Muscle layer of duodenum (tissue), 2 donors: ENCODE data around the gene GNG4.

Experiments
- H3K27ac ChIP-seq: one replicate; pipeline ENCODE4 v1.7.0; 2013; ENCODE audit warnings: mild to moderate bottlenecking, low read length
- H3K27me3 ChIP-seq: one replicate; pipeline ENCODE4 v1.7.0; 2013; ENCODE audit warnings: low read depth, mild to moderate bottlenecking, control low read depth, low read length
- H3K36me3 ChIP-seq, 2 donors: one replicate each; pipeline ENCODE4 v1.7.0; 2013; ENCODE audit warnings: low read length in 2 of 2, control low read depth in 1 of 2, mild to moderate bottlenecking in 1 of 2; ENCODE audit not compliant: insufficient read depth in 2 of 2, control insufficient read depth in 1 of 2
- H3K4me1 ChIP-seq, 2 donors: one replicate each; pipeline ENCODE4 v1.7.0; 2013; ENCODE audit warnings: low read length in 2 of 2, mild to moderate bottlenecking in 2 of 2, control low read depth in 1 of 2, moderate library complexity in 1 of 2; ENCODE audit not compliant: insufficient read depth in 2 of 2, control insufficient read depth in 1 of 2
- H3K4me3 ChIP-seq, 2 donors: one replicate each; pipeline ENCODE4 v1.7.0; 2013; ENCODE audit warnings: low read length in 2 of 2, low read depth in 1 of 2, mild to moderate bottlenecking in 1 of 2
- H3K9me3 ChIP-seq, 2 donors: one replicate each; pipeline ENCODE4 v1.7.0; 2013; ENCODE audit warnings: low read length in 2 of 2, control low read depth in 1 of 2, mild to moderate bottlenecking in 1 of 2; ENCODE audit not compliant: control insufficient read depth in 1 of 2
- donor health status: healthy.

Gene GNG4

GRCh38 chr1:235670157-235670776, 20.7 kb upstream of the GNG4 start:
- peak overlapping the region in 1 of 2 donors; percentile 27 for H3K4me3 ChIP-seq
- peaks cover 14 to 56% of the 10 kb centered on the region in 2 donors for H3K36me3 ChIP-seq
- peaks cover 18 to 29% of the 10 kb centered on the region in 2 donors for H3K9me3 ChIP-seq
- H3K27me3 ChIP-seq = no peaks in the 10 kb centered on the region
- no peaks in the 10 kb centered on the region for H3K4me1 ChIP-seq
- no peak overlapping the region for H3K27ac ChIP-seq

GRCh38 chr1:235669277-235669676, 19.7 kb upstream of the GNG4 start:
- Histone ChIP-seq H3K4me3 (no peak overlapping the region), H3K9me3 (peaks cover 16 to 27% of the 10 kb centered on the region in 2 donors), H3K4me1 (no peaks in the 10 kb centered on the region), H3K27me3 (no peaks in the 10 kb centered on the region), H3K36me3 (peaks cover 9 to 54% of the 10 kb centered on the region in 2 donors), H3K27ac (no peak overlapping the region)

- Histone ChIP-seq H3K4me1 (no peaks in the 10 kb centered on the region), H3K36me3 (peaks cover 22% of the 10 kb centered on the region in 2 donors), H3K27me3 (no peaks in the 10 kb centered on the region), H3K4me3 (no peak overlapping the region), H3K27ac (no peak overlapping the region), H3K9me3 (no peaks in the 10 kb centered on the region)
Observed at GRCh38 chr1:235663628-235664027, 14.0 kb upstream of the GNG4 start.

GRCh38 chr1:235661568-235661967, 12.0 kb upstream of the GNG4 start:
- no peak overlapping the region for H3K4me3 ChIP-seq
- peaks cover 22% of the 10 kb centered on the region in 2 donors for H3K36me3 ChIP-seq

GRCh38 chr1:235659186-235659771, 9.7 kb upstream of the GNG4 start:
- Histone ChIP-seq H3K4me1 (no peaks in the 10 kb centered on the region), H3K9me3 (no peaks in the 10 kb centered on the region), H3K27ac (no peak overlapping the region), H3K36me3 (peaks cover 16 to 20% of the 10 kb centered on the region in 2 donors), H3K27me3 (no peaks in the 10 kb centered on the region), H3K4me3 (no peak overlapping the region)

More at GRCh38 chr1:235661568-235661967, 12.0 kb upstream of the GNG4 start:
- Histone ChIP-seq H3K27me3 (no peaks in the 10 kb centered on the region), H3K4me1 (no peaks in the 10 kb centered on the region), H3K27ac (no peak overlapping the region), H3K9me3 (no peaks in the 10 kb centered on the region)

- peaks cover 10 to 12% of the 10 kb centered on the region in 2 donors for H3K36me3 ChIP-seq
- H3K27ac ChIP-seq = no peak overlapping the region
- H3K4me1 ChIP-seq = no peaks in the 10 kb centered on the region
- no peaks in the 10 kb centered on the region for H3K27me3 ChIP-seq
- no peak overlapping the region for H3K4me3 ChIP-seq
- H3K9me3 ChIP-seq = no peaks in the 10 kb centered on the region
Observed at GRCh38 chr1:235657747-235658526, 8.4 kb upstream of the GNG4 start.

GRCh38 chr1:235657269-235657668, 7.7 kb upstream of the GNG4 start:
- Histone ChIP-seq H3K9me3 (no peaks in the 10 kb centered on the region), H3K36me3 (peaks cover 7 to 10% of the 10 kb centered on the region in 2 donors), H3K27ac (no peak overlapping the region), H3K27me3 (no peaks in the 10 kb centered on the region), H3K4me3 (no peak overlapping the region), H3K4me1 (no peaks in the 10 kb centered on the region)

- Histone ChIP-seq H3K27me3 (peaks cover 21% of the 10 kb centered on the region), H3K9me3 (no peaks in the 10 kb centered on the region), H3K27ac (no peak overlapping the region), H3K4me3 (no peak overlapping the region), H3K36me3 (no peaks in the 10 kb centered on the region), H3K4me1 (peaks cover 0 to 23% of the 10 kb centered on the region in 2 donors)
Observed at GRCh38 chr1:235652364-235652763, 2.8 kb upstream of the GNG4 start.

- peak overlapping the region; percentile 30 to 66 for H3K4me3 ChIP-seq
- no peaks in the 10 kb centered on the region for H3K36me3 ChIP-seq
- peaks cover 21% of the 10 kb centered on the region for H3K27me3 ChIP-seq
- H3K4me1 ChIP-seq = peaks cover 0 to 23% of the 10 kb centered on the region in 2 donors
- no peak overlapping the region for H3K27ac ChIP-seq
- H3K9me3 ChIP-seq = no peaks in the 10 kb centered on the region
Observed at GRCh38 chr1:235651170-235651806, 1.7 kb upstream of the GNG4 start.

- H3K27me3 ChIP-seq = peaks cover 21% of the 10 kb centered on the region
- H3K27ac ChIP-seq = no peak overlapping the region
- H3K4me1 ChIP-seq = peaks cover 0 to 23% of the 10 kb centered on the region in 2 donors
- no peaks in the 10 kb centered on the region for H3K9me3 ChIP-seq
- H3K4me3 ChIP-seq = peak overlapping the region; percentile 30 to 66
- H3K36me3 ChIP-seq = no peaks in the 10 kb centered on the region
Observed at GRCh38 chr1:235650341-235651169, 971 bp upstream of the GNG4 start.
